GM06990 (cell line): ENCODE data around the gene EFNA4.

Experiments used
- DNase-seq: peaks from one replicate; pipeline ENCODE4 v3.0.0-alpha.2; 2011; ENCODE audit not compliant: insufficient read length; ENCODE audit errors: extremely low read depth
- H3K27me3 ChIP-seq: replicated peaks from 2 replicates; pipeline ENCODE4 v1.6.0; 2011; ENCODE audit warnings: low read length; ENCODE audit not compliant: control insufficient read depth, insufficient read depth
- H3K36me3 ChIP-seq: 2 replicates; pipeline ENCODE4 v1.5.1; 2011; ENCODE audit warnings: low read length; ENCODE audit not compliant: control insufficient read depth, insufficient read depth
- H3K4me3 ChIP-seq: replicated peaks from 2 replicates; pipeline ENCODE4 v1.5.1; 2011; ENCODE audit warnings: low read depth, mild to moderate bottlenecking, control low read depth, low read length
- CTCF ChIP-seq: IDR thresholded peaks from 2 replicates; pipeline ENCODE4 v1.5.1; 2011; ENCODE audit warnings: low read length, control low read depth, mild to moderate bottlenecking, inconsistent platforms; ENCODE audit not compliant: insufficient read depth, poor library complexity, severe bottlenecking

EFNA4 gene

GRCh38 chr1:155052439-155053395 is 10.8 kb upstream of the EFNA4 start:
- DNase-seq, result no peak
- H3K36me3 ChIP-seq, result no peaks in the 10 kb centered on the region
- peak overlapping the region; percentile 61 for H3K4me3 ChIP-seq
- no peaks in the 10 kb centered on the region for H3K27me3 ChIP-seq
- peak; percentile 49 for TF ChIP-seq CTCF

- DNase-seq, result no peak
- Histone ChIP-seq H3K27me3 (no peaks in the 10 kb centered on the region), H3K4me3 (no peak overlapping the region), H3K36me3 (no peaks in the 10 kb centered on the region)
- TF ChIP-seq CTCF, result no peak
Observed at GRCh38 chr1:155053531-155054105, 9.9 kb upstream of the EFNA4 start.

- no peak for TF ChIP-seq CTCF
- no peaks in the 10 kb centered on the region for H3K36me3 ChIP-seq
- H3K4me3 ChIP-seq, result no peak overlapping the region
- DNase-seq, result no peak
- H3K27me3 ChIP-seq, result no peaks in the 10 kb centered on the region
Observed at GRCh38 chr1:155057104-155057503, 6.4 kb upstream of the EFNA4 start.

- Histone ChIP-seq H3K36me3 (no peaks in the 10 kb centered on the region), H3K27me3 (no peaks in the 10 kb centered on the region), H3K4me3 (no peak overlapping the region)
- no peak for DNase-seq
- peak; percentile 1 for TF ChIP-seq CTCF
Observed at GRCh38 chr1:155057788-155058211, 5.7 kb upstream of the EFNA4 start.

GRCh38 chr1:155060736-155061135 is 2.8 kb upstream of the EFNA4 start:
- Histone ChIP-seq H3K4me3 (no peak overlapping the region), H3K27me3 (no peaks in the 10 kb centered on the region), H3K36me3 (no peaks in the 10 kb centered on the region)
- no peak for DNase-seq
- TF ChIP-seq CTCF, result no peak
